HepG2 (cell line): ENCODE results near the gene HES6. TPM values are rescaled to one million over a fixed set of nuclear protein-coding genes. Genes with fewer than 3 reads are reported as not detected.

Experiments
- DNMT1 ChIP-seq: sonication (generic); formaldehyde crosslinking; IDR thresholded peaks from 2 replicates; pipeline ENCODE4 v1.5.1; 2020; ENCODE audit warnings: mild to moderate bottlenecking, missing genetic modification reagents
- EHMT2 ChIP-seq: fragments of 200-600 bp; sonication (generic); IDR thresholded peaks from 2 replicates; pipeline ENCODE4 v1.7.0; 2017; ENCODE audit warnings: antibody characterized with exemption, low read depth, low read length, borderline replicate concordance
- HINFP ChIP-seq: sonication (generic); formaldehyde crosslinking; IDR thresholded peaks from 2 replicates; pipeline ENCODE4 v1.4.0; 2020; ENCODE audit warnings: low read depth, mild to moderate bottlenecking, missing genetic modification reagents
- HNRNPK ChIP-seq: fragments of 200-400 bp; formaldehyde crosslinking; IDR thresholded peaks from 2 replicates; pipeline ENCODE4 v1.6.1; 2018; ENCODE audit warnings: low read length, low read depth, moderate library complexity, mild to moderate bottlenecking; ENCODE audit not compliant: poor library complexity, severe bottlenecking
- HNRNPL ChIP-seq: fragments of 200-400 bp; formaldehyde crosslinking; IDR thresholded peaks from 2 replicates; pipeline ENCODE4 v1.6.1; 2017; ENCODE audit warnings: mild to moderate bottlenecking, low read depth, low read length
- KLF12 ChIP-seq: sonication (generic); formaldehyde crosslinking; IDR thresholded peaks from 2 replicates; pipeline ENCODE4 v1.4.0; 2020; ENCODE audit warnings: missing genetic modification reagents, borderline replicate concordance
- MTA1 ChIP-seq: sonication (generic); formaldehyde crosslinking; IDR thresholded peaks from 2 replicates; pipeline ENCODE4 v1.4.0; 2020; ENCODE audit warnings: missing genetic modification reagents, mild to moderate bottlenecking, borderline replicate concordance
- MXI1 ChIP-seq: IDR thresholded peaks from 3 replicates; pipeline ENCODE4 v1.6.1; 2012; ENCODE audit warnings: low read depth, low read length, inconsistent platforms, borderline replicate concordance
- MYNN ChIP-seq: sonication (generic); formaldehyde crosslinking; IDR thresholded peaks from 2 replicates; pipeline ENCODE4 v1.4.0; 2020; ENCODE audit warnings: mild to moderate bottlenecking, low read depth, missing genetic modification reagents
- NR0B2 ChIP-seq: sonication (generic); formaldehyde crosslinking; IDR thresholded peaks from 2 replicates; pipeline ENCODE4 v1.4.0; 2020; ENCODE audit warnings: mild to moderate bottlenecking, missing genetic modification reagents
- PAF1 ChIP-seq: IDR thresholded peaks from 2 replicates; pipeline ENCODE4 v1.6.1; 2016; ENCODE audit warnings: missing genetic modification reagents, missing compliant biosample characterization
- PCBP2 ChIP-seq: fragments of 200-400 bp; formaldehyde crosslinking; optimal IDR thresholded peaks from 2 replicates; pipeline ENCODE3; 2018; ENCODE audit warnings: low read length, low read depth; ENCODE audit not compliant: poor library complexity, severe bottlenecking
- SOX5 ChIP-seq: IDR thresholded peaks from 2 replicates; pipeline ENCODE4 v1.6.1; 2016; ENCODE audit warnings: borderline replicate concordance
- TSC22D2 ChIP-seq: sonication (generic); formaldehyde crosslinking; IDR thresholded peaks from 2 replicates; pipeline ENCODE4 v1.5.1; 2020; ENCODE audit warnings: missing genetic modification reagents, mild to moderate bottlenecking, borderline replicate concordance
- ZNF17 ChIP-seq: sonication (generic); formaldehyde crosslinking; IDR thresholded peaks from 2 replicates; pipeline ENCODE4 v1.5.0; 2020; ENCODE audit warnings: mild to moderate bottlenecking, missing genetic modification reagents
- ZNF350 ChIP-seq: sonication (generic); formaldehyde crosslinking; IDR thresholded peaks from 2 replicates; pipeline ENCODE4 v1.4.0; 2020; ENCODE audit warnings: mild to moderate bottlenecking, low read depth, missing genetic modification reagents, borderline replicate concordance
- ZNF446 ChIP-seq: sonication (generic); formaldehyde crosslinking; IDR thresholded peaks from 2 replicates; pipeline ENCODE4 v1.5.0; 2020; ENCODE audit warnings: mild to moderate bottlenecking, missing genetic modification reagents
- ZNF775 ChIP-seq: sonication (generic); formaldehyde crosslinking; IDR thresholded peaks from 2 replicates; pipeline ENCODE4 v1.4.0; 2020; ENCODE audit warnings: missing genetic modification reagents, mild to moderate bottlenecking, moderate library complexity, borderline replicate concordance
- ZNF788 ChIP-seq: sonication (generic); formaldehyde crosslinking; IDR thresholded peaks from 2 replicates; pipeline ENCODE4 v1.5.0; 2020; ENCODE audit warnings: mild to moderate bottlenecking, missing genetic modification reagents, borderline replicate concordance
- polyA plus RNA-seq, 8 experiments: library from polyadenylated mRNA; depleted of rRNA in 3 of 8; stranded (reverse) in 7 of 8; unstranded in 1 of 8; fragments of >200 nt; fragmentation: Illumina TruSeq in 4 of 8; extraction: Trizol in 4 of 8; gene quantifications; 2 replicates each; pipeline versions ENCODE4 v1.2.1 to v1.2.3, GENCODE V29; 2011 to 2016; ENCODE audit warnings: low read depth in 4 of 8, missing spikeins in 1 of 8, mixed read lengths in 1 of 8; ENCODE audit not compliant: insufficient read depth in 1 of 8
- total RNA-seq, 5 experiments: library from RNA; depleted of rRNA; stranded (reverse); fragments of >200 nt; fragmentation: Illumina TruSeq; extraction: Trizol; gene quantifications; 2 replicates each; pipeline ENCODE4 v1.2.3, GENCODE V29; 2016; ENCODE audit warnings: low read depth in 1 of 5
- TF ChIP-seq, protein P1 (sequence below), 2 experiments: sonication (generic) in 1 of 2; formaldehyde crosslinking in 1 of 2; IDR thresholded peaks; 2 replicates each; pipeline versions ENCODE4 v1.6.1 to v1.9.0; 2014 to 2022; ENCODE audit warnings: antibody characterized with exemption in 1 of 2, borderline replicate concordance in 1 of 2, inconsistent platforms in 1 of 2, low read depth in 1 of 2, missing genetic modification reagents in 1 of 2

HES6 gene
- total and polyA plus RNA-seq, 2 of the 13 experiments (the other 11 are each of a cell fraction or from before 2014, with no cell fraction given): 19.5 to 82.8 TPM

DNA sequence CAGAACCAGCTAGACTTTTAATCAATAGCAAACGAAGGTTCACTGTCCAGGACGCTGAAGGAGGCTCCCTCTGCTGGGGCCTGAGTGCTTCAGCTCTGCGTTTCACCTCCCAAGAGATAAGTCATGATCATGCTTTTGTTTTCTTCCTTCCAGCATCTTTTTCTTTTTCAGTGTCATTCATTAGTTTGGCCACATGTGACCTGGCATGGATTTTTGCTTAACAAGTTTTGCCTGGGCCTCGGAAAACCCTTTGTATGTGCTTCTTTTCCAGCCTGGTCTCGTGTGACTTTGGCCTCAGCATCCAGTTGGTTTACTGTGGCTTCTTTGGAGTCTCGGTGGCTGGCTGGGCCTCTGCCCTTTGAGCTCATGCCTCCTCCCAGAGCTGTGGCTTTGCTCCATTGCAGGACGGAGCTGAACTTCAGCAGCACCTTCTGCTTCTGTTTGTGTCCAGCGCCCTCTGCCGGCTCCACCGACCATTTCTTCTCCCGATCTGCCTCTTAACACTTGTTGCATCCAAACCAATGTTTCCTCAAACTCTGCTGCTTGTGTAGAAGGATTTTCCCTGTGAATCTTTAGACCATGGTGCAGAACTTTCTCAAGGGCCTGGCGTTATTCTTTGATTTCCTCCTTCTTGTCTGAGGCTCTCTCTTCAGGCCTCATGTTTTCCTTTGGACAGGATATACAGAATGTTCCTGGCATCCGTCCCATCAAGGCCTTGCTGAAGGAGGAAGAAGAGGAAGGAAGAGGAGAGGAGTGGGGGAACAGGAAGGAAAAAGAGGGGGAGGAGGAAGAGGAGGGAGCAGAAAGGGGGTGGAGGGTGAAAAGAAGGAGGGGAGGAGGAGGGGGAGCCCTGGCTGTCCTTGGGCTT is 23.6 kb upstream of the HES6 start (continued):
- TF ChIP-seq, protein P1, sequence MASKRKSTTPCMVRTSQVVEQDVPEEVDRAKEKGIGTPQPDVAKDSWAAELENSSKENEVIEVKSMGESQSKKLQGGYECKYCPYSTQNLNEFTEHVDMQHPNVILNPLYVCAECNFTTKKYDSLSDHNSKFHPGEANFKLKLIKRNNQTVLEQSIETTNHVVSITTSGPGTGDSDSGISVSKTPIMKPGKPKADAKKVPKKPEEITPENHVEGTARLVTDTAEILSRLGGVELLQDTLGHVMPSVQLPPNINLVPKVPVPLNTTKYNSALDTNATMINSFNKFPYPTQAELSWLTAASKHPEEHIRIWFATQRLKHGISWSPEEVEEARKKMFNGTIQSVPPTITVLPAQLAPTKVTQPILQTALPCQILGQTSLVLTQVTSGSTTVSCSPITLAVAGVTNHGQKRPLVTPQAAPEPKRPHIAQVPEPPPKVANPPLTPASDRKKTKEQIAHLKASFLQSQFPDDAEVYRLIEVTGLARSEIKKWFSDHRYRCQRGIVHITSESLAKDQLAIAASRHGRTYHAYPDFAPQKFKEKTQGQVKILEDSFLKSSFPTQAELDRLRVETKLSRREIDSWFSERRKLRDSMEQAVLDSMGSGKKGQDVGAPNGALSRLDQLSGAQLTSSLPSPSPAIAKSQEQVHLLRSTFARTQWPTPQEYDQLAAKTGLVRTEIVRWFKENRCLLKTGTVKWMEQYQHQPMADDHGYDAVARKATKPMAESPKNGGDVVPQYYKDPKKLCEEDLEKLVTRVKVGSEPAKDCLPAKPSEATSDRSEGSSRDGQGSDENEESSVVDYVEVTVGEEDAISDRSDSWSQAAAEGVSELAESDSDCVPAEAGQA (IDR thresholded peaks at IDR 0.05; ENCODE audit: low read depth): no peak
- TF ChIP-seq, protein P1 (CRISPR knock-in tag; IDR thresholded peaks at IDR 0.05; ENCODE audit: borderline replicate concordance): no peak
- TF ChIP-seq EHMT2: peak; percentile 66; the same call in 1 of the 2 replicates
- peak; percentile 90 for TF ChIP-seq HINFP (CRISPR knock-in tag)
- no peak for TF ChIP-seq PAF1 (CRISPR knock-in tag)
- TF ChIP-seq ZNF775 (CRISPR knock-in tag): no peak
- no peak for TF ChIP-seq DNMT1 (CRISPR knock-in tag)
- peak; percentile 42 for TF ChIP-seq HNRNPK
- peak; percentile 87; the same call in 1 of the 2 replicates for TF ChIP-seq ZNF788 (CRISPR knock-in tag)
- no peak for TF ChIP-seq ZNF17 (CRISPR knock-in tag)
- TF ChIP-seq SOX5: peak; percentile 64
- TF ChIP-seq NR0B2 (CRISPR knock-in tag): no peak
- no peak for TF ChIP-seq TSC22D2
- TF ChIP-seq KLF12 (CRISPR knock-in tag): 0 out of 2 replicates have a peak, but pooled peaks have one; percentile 65
- TF ChIP-seq PCBP2: peak; percentile 99
- peak; percentile 81; the same call in 1 of the 3 replicates for TF ChIP-seq MXI1
- 0 out of 2 replicates have a peak, but pooled peaks have one; percentile 43 for TF ChIP-seq ZNF446 (CRISPR knock-in tag)
- peak; percentile 69 for TF ChIP-seq ZNF350
- TF ChIP-seq MTA1 (CRISPR knock-in tag): peak; percentile 86; the same call in 1 of the 2 replicates
- TF ChIP-seq MYNN (CRISPR knock-in tag): no peak
- TF ChIP-seq HNRNPL: no peak
